Breast epithelium (tissue), 3 donors: Measurements from ENCODE around the gene SCYL2.

Experiments used
- POLR2A ChIP-seq: fragments of 450-650 bp; IDR thresholded peaks from one replicate; pipeline ENCODE4 v1.6.1; 2016; ENCODE audit warnings: antibody characterized with exemption, mild to moderate bottlenecking, moderate library complexity
- POLR2AphosphoS5 ChIP-seq, 3 donors: sonication (generic); formaldehyde crosslinking; IDR thresholded peaks; one replicate each; pipeline ENCODE4 v1.6.1; 2017; ENCODE audit warnings: antibody characterized with exemption in 3 of 3
- TF ChIP-seq, protein P1 (sequence below), 3 donors: fragments of 450-650 bp; IDR thresholded peaks; one replicate each; pipeline ENCODE4 v1.5.1; 2016 to 2017; ENCODE audit warnings: antibody characterized with exemption in 3 of 3, mild to moderate bottlenecking in 3 of 3, moderate library complexity in 3 of 3

DNA sequence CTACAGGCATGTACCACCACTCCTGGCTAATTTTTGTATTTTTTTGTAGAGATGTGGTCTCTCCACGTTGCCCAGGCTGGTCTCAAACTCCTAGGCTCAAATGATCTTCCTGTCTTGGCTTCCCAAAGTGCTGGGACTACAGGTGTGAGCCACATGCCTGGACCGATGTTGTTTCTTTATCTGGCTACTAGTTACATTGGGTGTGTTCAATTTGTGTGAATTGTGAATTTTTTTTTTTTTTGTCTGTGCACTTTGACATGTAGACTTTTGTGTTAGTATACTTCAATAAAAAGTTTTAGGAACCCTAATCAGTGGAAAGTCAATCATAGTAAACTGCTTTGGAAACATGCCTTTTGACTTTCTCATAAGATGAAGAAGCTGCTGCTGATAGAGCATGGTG lies 65.9 kb downstream of the SCYL2 start:
- TF ChIP-seq, protein P1, sequence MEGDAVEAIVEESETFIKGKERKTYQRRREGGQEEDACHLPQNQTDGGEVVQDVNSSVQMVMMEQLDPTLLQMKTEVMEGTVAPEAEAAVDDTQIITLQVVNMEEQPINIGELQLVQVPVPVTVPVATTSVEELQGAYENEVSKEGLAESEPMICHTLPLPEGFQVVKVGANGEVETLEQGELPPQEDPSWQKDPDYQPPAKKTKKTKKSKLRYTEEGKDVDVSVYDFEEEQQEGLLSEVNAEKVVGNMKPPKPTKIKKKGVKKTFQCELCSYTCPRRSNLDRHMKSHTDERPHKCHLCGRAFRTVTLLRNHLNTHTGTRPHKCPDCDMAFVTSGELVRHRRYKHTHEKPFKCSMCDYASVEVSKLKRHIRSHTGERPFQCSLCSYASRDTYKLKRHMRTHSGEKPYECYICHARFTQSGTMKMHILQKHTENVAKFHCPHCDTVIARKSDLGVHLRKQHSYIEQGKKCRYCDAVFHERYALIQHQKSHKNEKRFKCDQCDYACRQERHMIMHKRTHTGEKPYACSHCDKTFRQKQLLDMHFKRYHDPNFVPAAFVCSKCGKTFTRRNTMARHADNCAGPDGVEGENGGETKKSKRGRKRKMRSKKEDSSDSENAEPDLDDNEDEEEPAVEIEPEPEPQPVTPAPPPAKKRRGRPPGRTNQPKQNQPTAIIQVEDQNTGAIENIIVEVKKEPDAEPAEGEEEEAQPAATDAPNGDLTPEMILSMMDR (IDR thresholded peaks at IDR 0.05), result no peak
- TF ChIP-seq POLR2A (no peak), POLR2AphosphoS5 (IDR thresholded peaks at IDR 0.05) (no peak)
